Kidney tubule cell (primary cell): Measurements from ENCODE around the gene SRPRA.
A peak's percentile ranks its signal among the peaks of the same experiment; 100 is the strongest.
"Not testable (repeated sequence)": the region's sequence is repeated elsewhere in the genome, so short reads cannot be mapped to it uniquely, and the experiment has no call there.

ENCODE experiments used
- DNase-seq: peaks from one replicate; pipeline ENCODE4 v3.0.0-alpha.2; 2018; ENCODE audit warnings: low spot score

The SRPRA gene, protein sequence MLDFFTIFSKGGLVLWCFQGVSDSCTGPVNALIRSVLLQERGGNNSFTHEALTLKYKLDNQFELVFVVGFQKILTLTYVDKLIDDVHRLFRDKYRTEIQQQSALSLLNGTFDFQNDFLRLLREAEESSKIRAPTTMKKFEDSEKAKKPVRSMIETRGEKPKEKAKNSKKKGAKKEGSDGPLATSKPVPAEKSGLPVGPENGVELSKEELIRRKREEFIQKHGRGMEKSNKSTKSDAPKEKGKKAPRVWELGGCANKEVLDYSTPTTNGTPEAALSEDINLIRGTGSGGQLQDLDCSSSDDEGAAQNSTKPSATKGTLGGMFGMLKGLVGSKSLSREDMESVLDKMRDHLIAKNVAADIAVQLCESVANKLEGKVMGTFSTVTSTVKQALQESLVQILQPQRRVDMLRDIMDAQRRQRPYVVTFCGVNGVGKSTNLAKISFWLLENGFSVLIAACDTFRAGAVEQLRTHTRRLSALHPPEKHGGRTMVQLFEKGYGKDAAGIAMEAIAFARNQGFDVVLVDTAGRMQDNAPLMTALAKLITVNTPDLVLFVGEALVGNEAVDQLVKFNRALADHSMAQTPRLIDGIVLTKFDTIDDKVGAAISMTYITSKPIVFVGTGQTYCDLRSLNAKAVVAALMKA

DNA sequence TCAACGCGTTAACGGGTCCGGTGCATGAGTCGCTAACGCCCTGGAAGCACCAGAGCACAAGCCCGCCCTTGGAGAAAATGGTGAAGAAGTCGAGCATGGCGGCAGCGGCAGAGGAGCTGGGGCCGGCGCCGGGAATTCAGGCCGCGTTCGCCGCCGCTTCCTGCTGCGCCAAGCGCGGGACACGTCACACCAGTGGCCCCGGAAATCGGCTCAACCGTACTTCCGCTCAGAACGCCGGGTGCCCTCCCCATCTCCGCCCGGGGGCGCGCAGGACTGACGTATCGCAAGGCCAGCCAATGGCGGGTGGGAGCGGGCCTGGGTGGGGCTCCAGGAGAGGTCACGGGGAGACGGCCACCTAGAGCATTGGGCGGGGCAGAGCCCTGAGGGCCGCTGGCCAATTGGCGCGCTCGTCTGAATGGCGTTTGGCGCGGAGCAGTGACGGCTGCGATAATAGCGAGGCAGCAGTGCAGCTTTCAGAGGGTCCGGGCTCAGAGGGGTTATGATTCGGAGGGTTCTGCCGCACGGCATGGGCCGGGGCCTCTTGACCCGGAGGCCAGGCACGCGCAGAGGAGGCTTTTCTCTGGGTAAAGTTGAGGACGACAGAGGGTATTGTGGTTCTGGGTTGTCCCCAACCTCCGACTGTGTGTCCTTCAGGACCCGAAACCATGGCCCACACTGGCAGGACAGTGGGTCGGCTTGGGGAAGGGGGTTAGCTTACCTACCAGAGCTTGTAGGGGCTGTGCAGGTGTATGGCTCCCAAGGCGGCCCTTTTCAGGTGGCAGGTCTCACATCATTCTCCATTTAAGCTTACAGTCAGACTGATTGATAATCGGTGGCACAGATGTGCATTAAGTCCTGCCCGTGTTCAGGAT lies at the start of gene SRPRA, which contains the start of gene FOXRED1:
Gene SRPRA (minus strand): TSS at position 188 of the 872 bp plus-strand sequence. CDS start 91 bp downstream, at position 97.
Gene FOXRED1 (plus strand): TSS at position 447 of the 872 bp plus-strand sequence. CDS start 53 bp downstream, at position 500.
- DNase-seq = peak; percentile 99

DNA sequence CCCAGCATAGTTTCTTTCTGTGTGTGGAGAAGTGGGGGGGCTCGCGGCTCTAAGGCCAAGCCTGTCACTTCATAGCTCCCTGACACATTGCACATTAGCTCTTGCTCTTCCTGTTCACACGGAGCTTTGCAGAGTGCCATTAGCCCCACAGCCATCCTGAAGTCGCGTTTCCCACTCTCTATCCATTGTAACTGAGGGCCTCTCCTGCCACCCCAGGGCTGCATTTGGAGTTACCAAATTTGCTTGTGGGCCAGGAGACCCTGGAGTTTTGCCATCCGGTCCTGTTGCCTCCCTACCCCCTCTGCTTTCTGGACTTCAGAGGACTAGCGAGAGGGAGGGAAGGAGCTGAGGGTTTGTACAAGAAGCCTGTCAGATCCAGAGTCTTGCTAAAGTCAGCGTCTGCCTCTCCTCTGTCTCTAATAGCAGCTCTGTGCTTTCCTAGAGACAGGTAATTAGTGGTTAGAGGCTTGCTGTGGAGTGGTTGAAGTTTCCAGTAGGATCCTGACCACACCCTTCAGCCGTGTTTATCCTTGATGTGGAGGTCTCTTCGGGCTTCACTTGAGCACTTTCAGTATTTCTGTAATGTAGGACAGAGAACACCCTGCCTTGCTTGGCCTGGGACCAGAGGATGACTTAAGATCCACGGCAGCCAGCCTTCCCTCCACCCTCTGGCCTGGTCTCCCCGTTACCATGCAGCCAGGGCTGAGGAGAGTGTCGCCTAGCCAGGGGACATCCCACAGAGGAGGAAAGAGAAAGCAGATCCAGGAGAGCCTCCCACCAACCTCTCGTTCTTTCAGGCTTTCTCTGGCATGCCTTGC lies 49.3 kb upstream of the SRPRA start:
- peak; percentile 44 for DNase-seq

DNA sequence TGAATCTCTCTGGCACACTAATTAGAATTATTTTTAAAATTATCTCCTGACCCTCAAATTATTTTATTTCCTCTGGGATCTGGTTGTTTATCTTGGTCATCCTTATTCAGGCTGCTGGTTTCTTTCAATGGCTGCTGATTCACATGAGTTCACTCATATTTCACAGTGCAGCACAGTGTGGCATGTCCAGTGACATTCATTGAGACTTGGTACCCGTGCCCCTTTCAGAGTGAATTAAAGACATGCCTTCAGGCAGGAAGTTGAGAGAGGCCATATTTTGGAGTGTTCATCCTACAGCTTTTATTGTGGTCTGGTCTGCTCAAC lies 48.7 kb upstream of the SRPRA start:
- DNase-seq = no peak

DNA sequence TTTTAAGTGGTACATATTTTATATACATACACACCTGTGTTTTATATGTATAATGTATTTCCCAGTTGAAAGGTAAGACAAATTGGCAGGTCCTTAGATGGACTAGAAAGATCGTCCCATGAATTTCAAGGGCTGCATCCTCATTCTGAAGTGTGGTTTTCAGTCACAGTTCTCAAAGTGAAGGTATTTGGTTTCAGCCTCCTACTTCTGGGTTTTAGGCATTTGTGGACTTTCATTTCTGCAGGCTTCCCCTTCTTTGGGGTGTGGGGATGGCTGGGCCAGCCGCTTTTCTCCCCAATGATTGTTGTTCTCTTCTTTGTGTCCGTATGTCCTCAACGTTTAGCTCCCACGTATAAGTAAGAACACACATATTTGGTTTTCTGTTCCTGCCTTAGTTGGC lies 45.1 kb upstream of the SRPRA start:
- no peak for DNase-seq

DNA sequence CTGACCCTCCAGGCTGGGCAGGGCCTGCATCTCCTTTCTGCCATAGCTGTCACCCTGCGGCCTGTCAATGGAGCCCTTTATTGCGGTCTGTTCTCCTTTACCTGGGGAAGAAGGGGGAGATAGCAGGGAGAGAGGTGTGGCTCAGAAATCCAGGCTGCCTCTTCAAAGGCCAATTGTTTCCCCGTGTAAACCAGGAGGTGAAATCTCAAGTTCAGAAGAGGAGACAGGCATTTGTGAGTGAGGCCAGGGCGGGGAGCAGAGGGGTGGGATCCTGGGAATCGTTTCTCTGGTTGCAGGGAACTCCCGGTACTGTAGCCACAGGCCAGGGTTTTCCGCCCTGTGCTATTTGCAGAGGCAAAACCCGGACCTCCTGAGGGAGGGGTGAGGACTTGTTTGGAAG lies 44.3 kb upstream of the SRPRA start:
- DNase-seq = no peak

DNA sequence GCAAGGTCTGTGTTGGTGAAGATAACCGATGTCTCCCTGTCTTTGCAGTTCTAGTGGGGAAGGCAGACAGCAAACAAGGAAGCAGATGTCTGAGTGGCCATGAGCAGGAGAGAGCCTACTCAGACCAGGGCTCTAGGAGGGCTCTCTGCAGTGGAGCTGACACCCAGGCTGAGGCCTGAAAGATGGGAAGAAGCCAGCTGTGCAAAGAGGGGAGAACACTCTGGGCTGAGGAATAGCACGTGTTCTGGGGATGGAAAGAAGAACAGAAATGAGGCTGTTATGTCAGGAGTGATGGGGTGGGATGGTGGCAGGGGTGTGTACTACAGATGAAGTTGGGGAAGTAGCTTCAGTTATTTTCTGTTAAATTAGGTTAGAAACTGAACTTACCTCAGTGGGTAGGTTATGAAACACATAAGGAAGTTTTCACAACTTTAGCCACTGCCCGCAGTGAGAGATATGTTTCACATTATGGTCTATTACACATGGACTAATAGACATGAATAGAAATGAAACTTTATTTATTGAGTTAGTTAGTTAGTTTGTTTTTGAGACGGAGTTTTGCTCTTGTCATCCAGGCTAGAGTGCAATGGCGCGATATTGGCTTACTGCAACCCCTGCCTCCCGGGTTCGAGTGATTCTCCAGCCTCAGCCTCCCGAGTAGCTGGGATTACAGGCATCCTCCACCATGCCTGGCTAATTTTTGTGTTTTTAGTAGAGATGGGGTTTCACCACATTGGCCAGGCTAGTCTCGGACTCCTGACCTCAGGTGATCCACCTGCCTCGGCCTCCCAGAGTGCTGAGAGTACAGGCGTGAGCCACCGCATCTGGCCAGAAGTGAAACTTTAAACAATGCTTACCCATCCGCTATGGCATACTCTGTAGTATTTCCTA lies 43.0 kb upstream of the SRPRA start:
- no peak for DNase-seq

DNA sequence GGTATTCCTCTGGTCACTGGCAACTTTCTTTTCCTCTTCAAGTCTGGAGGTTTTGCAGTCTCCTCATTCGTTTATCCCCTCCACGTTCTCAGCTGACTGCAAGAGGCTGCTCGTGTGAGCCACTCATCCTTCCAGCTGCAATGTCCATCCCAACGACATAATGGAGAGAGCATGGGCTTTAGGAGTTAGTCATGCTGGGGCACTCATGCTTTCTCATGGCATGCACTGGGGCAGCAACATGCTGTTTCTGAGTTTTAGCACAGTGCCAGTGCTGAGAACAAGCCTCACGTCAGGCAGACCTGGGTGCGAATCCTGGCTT lies 42.3 kb upstream of the SRPRA start:
- DNase-seq = no peak

DNA sequence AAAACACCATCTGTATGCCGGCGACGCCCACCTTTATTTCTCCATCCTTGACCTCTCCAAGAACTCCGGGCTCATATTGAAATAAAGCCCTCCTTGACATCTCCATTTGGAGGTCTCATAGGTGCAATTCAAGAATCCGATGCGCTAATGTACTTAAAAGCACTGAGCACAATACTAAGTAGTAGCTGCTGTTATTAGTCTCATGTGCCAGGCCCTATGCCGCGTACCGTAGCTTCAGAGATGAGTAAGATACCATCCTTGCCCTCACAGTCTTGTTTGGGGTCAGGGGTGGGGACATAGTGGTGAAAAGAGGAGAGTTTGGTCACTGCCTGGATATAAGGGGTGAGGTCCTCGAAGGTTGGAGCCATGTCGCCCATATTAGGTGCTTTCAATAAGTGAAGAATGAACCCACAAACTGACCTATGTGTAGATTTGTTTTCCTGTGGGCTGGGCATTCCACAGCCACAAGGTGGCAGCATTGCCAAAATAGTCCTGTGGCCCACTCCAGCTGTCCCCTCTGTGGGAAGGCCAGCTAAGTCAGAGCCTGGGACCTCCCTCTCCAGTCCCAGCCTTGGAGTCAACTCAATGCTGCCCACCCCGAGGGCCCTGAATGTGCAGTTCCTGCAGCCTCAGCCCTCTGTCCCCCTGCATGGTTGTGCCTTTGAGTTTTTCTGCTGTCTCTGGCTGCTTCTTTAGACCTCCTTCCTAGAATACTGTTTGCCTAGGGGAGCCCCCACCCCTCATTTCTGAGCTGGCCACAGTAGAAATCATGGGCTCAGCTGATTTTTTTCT lies 41.7 kb upstream of the SRPRA start:
- DNase-seq = peak; percentile 69

DNA sequence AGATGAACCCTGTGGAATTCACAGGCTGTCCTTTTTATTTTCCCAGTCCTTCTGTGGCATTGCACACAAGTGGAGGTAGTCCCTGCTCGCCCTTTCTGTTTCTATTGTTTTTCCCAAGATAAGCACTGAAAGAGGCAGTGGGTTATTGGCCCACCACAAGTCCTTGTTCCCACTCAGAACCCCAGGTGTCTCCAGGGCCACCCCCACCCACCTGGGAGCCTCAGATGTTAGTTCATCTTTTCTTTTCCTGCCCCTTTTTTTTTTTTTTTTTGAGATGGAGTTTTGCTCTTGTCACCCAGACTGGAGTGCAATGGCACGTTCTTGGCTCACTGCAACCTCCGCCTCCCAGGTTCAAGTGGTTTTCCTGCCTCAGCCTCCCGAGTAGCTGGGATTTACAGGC lies 40.1 kb upstream of the SRPRA start:
- DNase-seq = not testable (repeated sequence)

DNA sequence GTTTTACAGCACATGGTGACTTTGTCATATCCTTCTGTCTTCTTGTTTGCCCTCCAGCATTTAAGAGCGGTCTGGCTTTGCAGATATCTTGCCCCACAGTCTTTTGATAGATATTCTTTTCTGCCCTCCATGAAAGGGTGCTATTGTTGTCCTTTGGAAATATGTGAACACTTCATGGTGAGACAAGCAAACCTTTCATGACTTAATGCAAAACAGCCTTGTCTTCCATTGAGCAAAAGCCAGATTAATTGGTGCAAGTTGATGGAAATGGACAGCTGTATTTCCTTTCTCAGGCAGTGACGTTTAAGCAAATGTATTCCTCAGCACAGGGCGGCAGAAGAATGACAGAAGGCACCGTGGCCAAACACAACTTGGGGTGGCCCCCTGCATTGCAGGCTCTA lies 39.6 kb upstream of the SRPRA start:
- no peak for DNase-seq

DNA sequence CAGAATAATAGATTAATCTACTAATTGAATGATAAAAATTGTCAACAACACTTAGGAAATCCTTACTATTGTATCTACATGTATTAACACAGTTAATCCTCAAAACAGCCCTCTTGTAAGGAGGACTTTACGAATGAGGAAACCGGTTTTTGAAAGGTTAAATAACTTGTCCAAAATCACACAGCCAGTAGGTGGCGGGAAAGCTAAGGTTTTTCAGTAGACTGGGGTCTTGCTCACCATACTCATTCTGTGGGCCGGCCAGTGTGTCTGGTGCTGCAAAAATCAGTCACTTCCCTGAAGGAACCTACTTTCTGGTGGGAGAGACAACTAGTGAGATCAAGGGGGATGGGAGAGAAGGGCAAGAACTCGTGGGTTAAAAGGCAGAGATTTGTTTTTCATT lies 39.0 kb upstream of the SRPRA start:
- peak; percentile 36 for DNase-seq

DNA sequence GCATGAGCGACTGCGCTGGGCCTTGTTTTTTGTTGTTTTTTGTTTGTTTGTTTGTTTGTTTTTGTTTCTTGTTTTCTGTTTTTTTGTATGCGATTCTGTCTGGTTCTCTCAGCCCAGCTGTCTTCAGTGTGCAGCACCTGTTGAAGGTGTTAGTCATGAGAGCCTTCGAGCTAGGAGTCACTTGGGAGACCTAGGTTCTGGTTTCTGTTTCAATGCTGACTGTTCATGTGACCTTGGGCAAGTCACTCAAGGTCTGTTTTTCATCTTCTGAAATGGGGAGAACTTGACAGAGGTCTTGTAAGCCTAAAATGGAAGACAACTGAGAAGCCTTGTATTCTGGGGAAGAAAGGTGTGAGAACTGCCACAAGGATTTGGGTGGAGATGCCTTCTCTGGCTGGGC lies 37.0 kb upstream of the SRPRA start:
- DNase-seq = no peak

DNA sequence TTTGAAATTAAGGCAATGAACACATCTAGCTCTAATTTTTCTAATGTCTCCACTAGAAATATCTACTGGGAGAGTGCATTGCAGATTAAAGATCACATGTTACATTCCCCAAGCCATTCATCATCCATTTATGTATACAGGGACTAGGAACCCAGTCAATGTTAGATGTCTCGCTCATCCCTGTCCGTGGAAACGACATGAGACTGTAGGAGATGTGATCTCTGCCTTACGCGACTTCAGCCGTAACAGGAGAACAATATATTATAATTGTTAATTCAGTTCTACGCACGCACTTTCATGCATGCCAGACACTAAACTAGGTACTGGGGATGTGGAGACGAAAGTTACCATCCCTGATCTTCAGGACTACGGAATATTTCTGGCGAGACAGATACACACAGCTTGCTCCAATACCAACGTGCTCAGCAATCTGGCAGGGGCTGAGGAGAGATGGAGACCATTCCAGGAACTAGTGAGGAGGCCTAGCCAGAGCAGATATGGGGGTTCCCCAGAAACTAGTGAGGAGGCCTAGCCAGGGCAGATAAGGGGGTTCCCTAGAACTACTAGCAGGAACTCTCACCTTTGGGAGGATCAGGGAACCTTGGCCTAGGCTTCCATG lies 35.9 kb upstream of the SRPRA start:
- DNase-seq = no peak

DNA sequence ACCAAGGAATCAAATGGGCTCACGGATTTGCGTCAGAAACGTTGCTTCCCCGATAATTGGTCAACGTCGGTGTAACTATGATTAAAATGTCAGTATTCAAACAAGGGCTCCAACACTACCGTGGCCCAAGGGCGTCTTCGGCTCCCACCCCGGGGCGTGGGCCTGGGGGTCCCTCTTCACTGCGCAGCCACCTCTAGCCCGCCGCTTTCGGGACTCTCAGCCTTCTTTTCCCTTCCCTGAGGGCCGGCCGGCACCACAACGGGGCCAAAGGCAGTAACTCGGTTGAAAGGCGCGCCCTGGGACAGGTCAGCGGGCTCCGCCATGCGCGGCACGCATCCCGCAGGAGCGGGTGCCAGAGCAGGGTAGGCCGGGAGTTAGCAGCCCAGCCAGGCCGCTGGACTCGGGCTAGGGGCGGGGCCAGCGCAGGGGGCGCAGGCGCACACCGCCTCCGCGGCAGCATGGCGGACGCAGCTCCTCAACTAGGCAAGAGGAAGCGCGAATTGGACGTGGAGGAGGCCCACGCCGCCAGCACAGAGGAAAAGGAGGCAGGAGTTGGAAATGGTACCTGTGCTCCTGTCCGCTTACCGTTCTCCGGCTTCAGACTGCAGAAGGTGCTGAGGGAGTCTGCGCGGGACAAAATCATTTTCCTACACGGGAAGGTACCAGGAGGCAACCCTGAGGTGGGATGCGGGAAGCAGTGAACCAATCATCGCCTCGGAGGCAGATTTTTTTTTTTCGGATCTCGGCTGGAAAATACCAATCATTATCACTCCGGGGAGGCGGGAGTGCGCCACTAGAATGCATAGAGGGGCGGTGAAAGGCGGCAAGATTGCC lies 35.1 kb upstream of the SRPRA start, which contains the start of gene DCPS:
Gene DCPS (plus strand): TSS at position 438 of the 834 bp plus-strand sequence. CDS start 21 bp downstream, at position 459.
- peak; percentile 92 for DNase-seq

DNA sequence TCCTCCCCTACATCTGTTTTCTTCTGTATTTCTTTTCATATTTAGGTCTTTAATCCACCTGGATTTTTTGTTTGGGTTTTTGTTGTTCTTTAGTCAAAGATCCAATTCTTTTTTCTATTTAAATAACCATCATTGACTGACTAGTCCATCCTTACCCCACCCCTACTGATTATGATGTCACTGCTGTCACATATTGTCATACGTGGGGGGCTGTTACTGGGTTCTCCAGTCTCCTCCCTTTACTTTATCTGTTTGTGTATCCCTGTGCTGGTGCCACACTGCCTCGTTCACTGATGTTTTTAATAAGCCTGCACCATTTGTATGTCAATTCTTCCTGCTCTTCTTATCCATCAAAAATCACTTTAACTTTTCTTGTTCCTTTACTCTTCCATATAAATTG lies 28.3 kb upstream of the SRPRA start:
- DNase-seq = no peak

DNA sequence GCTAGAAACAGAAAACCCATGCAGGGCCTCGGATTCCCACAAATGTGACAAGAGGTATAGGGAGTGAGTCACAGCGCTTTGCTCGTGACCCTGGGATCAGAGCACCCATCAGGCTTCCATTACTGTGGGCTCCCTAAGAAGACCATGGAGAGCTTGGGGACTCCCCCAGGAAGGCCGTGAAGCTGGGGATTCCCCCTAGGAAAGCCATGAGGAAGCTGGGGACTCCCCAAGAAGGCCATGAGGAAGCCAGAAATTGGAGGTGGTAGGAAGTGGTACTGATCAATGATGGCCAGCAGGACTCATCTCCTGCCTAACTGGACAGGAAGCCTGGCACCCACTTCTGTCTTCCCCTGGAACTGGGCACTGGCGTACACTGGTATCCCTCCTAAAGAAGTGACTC lies 25.0 kb upstream of the SRPRA start:
- DNase-seq = no peak

DNA sequence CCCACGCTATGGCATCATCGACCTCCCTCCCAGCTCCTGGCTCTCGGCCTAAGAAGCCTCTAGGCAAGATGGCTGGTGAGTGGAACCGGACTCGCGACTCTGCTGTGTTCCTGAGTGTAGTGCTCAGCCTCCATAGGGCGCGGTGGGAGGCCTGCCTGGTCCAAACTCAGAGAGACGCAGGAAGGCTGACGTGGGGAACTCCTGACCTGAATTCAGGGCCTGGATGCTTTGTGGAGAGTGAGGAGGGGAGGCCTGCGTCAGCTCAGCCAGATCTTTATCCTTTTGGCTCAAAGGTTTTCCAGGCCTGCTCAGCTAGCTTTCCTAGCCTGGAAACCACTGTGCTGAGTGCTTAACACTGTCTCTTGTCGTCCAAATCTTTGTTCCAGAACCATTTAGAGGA lies 22.2 kb upstream of the SRPRA start:
- no peak for DNase-seq

DNA sequence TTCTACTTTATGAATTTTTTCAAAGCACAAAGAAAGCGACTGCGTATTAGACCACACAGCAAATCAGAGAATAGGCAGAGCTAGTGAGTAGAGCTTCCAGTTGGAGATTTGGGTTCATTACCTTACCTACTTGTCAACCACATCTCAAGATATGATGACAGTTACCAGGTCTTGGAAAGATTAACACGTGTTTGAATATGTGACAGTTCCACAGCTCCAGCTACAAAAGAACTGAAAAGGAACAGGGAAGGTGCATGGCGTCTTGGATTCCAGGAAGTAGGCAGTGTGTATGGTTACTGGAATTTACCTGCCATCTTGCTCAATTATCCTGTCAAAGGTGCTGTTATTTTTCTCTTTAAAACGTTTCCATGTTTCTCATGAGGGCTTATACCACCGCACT lies 19.5 kb upstream of the SRPRA start:
- DNase-seq = no peak

DNA sequence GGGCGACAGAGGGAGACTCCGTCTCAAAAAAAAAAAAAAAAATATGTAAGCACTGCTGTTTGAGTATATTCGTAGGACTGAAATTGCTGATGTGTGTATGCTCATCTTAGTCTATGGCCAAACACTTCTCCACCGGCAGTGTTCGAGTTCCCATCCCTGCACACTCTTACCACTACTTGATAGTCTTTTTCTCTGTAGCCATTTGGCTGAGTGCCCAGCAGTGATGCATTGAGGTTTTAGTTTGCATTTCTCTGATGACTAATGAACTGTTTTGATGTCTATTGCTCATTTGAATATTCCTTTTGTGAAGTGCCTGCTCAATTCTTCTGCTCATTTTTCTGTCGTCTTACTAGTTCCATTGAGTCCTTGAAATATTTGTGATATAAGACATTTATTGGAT lies 16.1 kb upstream of the SRPRA start:
- DNase-seq = peak; percentile 91
